Tibial artery (tissue), 4 donors: ENCODE measurements around the gene KANK2.
A peak's percentile ranks its signal among the peaks of the same experiment; 100 is the strongest.
"Not testable (repeated sequence)": the region's sequence is repeated elsewhere in the genome, so short reads cannot be mapped to it uniquely, and the experiment has no call there.

ENCODE experiments used
- DNase-seq, 2 donors: peaks; one replicate each; pipeline ENCODE4 v3.0.0-alpha.2; 2019
- H3K27ac ChIP-seq, 2 donors: fragments of 200-600 bp; sonication (generic) in 1 of 2; 1 replicate in 1 of 2; 2 replicates in 1 of 2; pipeline ENCODE4 v1.5.1; 2018 to 2019; ENCODE audit warnings: mild to moderate bottlenecking in 1 of 2
- H3K27me3 ChIP-seq, 2 donors: fragments of 200-600 bp; sonication (generic) in 1 of 2; one replicate each; pipeline versions ENCODE4 v1.5.1 to v1.6.0; 2016 to 2019
- H3K36me3 ChIP-seq, 3 donors: fragments of 200-600 bp; sonication (generic) in 2 of 3; one replicate each; pipeline ENCODE4 v1.5.1; 2016 to 2019; ENCODE audit warnings: mild to moderate bottlenecking in 2 of 3
- H3K4me1 ChIP-seq, 4 donors: fragments of 200-600 bp; sonication (generic) in 2 of 4; 1 replicate in 3 of 4; 2 replicates in 1 of 4; pipeline ENCODE4 v1.5.1; 2016 to 2019
- H3K4me3 ChIP-seq, 2 donors: fragments of 200-600 bp; sonication (generic) in 1 of 2; 1 replicate in 1 of 2; 2 replicates in 1 of 2; pipeline ENCODE4 v1.5.1; 2018 to 2019; ENCODE audit warnings: mild to moderate bottlenecking in 2 of 2
- H3K9me3 ChIP-seq, 3 donors: fragments of 200-600 bp; sonication (generic) in 1 of 3; one replicate each; pipeline ENCODE4 v1.5.1; 2016 to 2019
- intact Hi-C: fragments of 100-400 bp; cut with DNase I; formaldehyde crosslinking; loops from one replicate; pipeline ENCODE4 v1.15.0; 2023; ENCODE audit warnings: low total_unique reads
- TF ChIP-seq, protein P1 (sequence below), 2 experiments: fragments of 200-600 bp in 1 of 2; fragments of 450-650 bp in 1 of 2; IDR thresholded peaks; one replicate each; pipeline ENCODE4 v1.5.1; 2017 to 2019; ENCODE audit warnings: antibody characterized with exemption in 2 of 2, mild to moderate bottlenecking in 1 of 2, moderate library complexity in 1 of 2

Gene KANK2

DNA sequence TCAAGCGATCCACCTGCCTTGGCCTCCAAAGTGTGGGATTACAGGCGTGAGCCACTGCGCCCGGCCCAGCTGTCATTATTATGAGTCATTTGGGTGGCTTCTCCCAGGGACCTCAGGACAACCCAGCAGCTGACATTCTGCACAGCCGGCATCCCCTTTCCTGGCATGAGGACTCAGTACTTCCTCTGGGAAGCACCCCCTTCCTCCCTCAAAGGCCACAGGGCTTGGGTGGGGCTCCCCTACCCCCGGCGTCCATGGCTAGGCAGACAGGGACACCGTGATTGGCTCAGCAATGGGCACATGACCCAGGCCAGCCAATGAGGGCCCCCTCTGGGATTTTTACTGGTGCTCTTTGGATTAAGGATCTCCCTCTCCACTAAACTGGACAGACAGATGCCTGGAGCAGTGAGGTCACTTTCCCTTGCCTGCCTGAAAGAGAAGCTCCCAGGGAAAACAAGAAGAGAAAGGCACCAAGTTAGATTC is 6.0 kb downstream of the KANK2 start:
- H3K27me3 ChIP-seq: no peaks in the 10 kb centered on the region
- DNase-seq: peak; percentile 81 to 89
- TF ChIP-seq, protein P1, sequence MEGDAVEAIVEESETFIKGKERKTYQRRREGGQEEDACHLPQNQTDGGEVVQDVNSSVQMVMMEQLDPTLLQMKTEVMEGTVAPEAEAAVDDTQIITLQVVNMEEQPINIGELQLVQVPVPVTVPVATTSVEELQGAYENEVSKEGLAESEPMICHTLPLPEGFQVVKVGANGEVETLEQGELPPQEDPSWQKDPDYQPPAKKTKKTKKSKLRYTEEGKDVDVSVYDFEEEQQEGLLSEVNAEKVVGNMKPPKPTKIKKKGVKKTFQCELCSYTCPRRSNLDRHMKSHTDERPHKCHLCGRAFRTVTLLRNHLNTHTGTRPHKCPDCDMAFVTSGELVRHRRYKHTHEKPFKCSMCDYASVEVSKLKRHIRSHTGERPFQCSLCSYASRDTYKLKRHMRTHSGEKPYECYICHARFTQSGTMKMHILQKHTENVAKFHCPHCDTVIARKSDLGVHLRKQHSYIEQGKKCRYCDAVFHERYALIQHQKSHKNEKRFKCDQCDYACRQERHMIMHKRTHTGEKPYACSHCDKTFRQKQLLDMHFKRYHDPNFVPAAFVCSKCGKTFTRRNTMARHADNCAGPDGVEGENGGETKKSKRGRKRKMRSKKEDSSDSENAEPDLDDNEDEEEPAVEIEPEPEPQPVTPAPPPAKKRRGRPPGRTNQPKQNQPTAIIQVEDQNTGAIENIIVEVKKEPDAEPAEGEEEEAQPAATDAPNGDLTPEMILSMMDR (IDR thresholded peaks at IDR 0.05): no peak
- intact Hi-C loops: no loop called here
- H3K27ac ChIP-seq: peak overlapping the region; percentile 94 to 98
- peaks cover 49 to 78% (median 50%) of the 10 kb centered on the region in 3 donors for H3K36me3 ChIP-seq
- H3K4me1 ChIP-seq: peaks cover 0 to 100% (median 85%) of the 10 kb centered on the region in 4 donors
- no peaks in the 10 kb centered on the region for H3K9me3 ChIP-seq
- H3K4me3 ChIP-seq: peak overlapping the region; percentile 2 to 28

DNA sequence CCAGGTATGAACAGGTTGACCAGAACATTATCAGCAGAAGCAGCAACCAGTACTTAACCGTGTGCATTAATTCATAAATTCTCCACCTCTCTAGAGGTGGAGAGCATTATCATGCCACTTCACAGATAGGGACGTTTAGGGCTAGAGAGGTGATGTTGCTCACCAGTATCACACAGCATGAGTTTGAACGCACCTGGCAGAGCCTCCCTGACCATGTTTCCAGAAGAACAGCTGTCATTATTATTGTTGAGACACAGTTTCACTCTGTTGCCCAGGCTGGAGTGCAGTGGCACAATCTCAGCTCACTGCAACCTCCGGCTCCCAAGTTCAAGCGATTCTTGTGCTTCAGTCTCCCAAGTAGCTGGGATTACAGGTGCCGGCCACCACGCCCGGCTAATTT is 6.8 kb downstream of the KANK2 start:
- intact Hi-C loops: no loop called here

DNA sequence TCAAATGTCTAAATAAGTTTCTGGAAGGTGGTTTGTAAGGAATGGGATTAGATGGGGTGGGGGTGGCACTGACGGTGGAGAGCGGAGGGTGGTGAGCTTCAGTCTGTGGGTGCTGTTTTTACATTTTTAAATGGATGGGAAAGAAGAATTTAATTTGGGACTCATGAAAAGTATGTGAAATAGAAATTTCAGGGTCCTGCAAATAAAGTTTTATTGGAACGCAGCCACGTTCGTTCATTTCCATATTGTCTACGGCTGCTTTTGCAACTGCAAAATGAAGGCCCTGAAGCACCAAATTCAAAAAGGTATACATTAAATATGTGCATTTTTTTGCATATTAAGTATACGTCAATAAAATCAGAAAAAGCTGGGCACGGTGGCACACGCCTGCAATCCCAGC is 9.9 kb downstream of the KANK2 start:
- intact Hi-C loops: no loop called here
- H3K27me3 ChIP-seq: no peaks in the 10 kb centered on the region
- no peak for DNase-seq
- H3K27ac ChIP-seq: peak overlapping the region; percentile 94 to 98
- peaks cover 0 to 100% (median 78%) of the 10 kb centered on the region in 4 donors for H3K4me1 ChIP-seq
- TF ChIP-seq, protein P1 (IDR thresholded peaks at IDR 0.05): no peak
- no peak overlapping the region for H3K4me3 ChIP-seq
- H3K9me3 ChIP-seq: no peaks in the 10 kb centered on the region
- H3K36me3 ChIP-seq: peaks cover 44 to 82% (median 45%) of the 10 kb centered on the region in 3 donors

More for the DNA sequence above, 6.8 kb downstream of the KANK2 start:
- peaks cover 55 to 86% (median 57%) of the 10 kb centered on the region in 3 donors for H3K36me3 ChIP-seq
- peak overlapping the region; percentile 94 to 98 for H3K27ac ChIP-seq
- H3K9me3 ChIP-seq: no peaks in the 10 kb centered on the region
- H3K27me3 ChIP-seq: no peaks in the 10 kb centered on the region
- peak overlapping the region in 1 of 2 donors; percentile 28 for H3K4me3 ChIP-seq
- TF ChIP-seq, protein P1 (IDR thresholded peaks at IDR 0.05): no peak
- H3K4me1 ChIP-seq: peaks cover 0 to 100% (median 91%) of the 10 kb centered on the region in 4 donors
- no peak for DNase-seq

GRCh38 chr19:11182994-11183393 is 14.4 kb downstream of the KANK2 start:
- H3K4me1 ChIP-seq: peaks cover 4 to 98% (median 68%) of the 10 kb centered on the region in 4 donors
- TF ChIP-seq, protein P1 (IDR thresholded peaks at IDR 0.05): no peak
- H3K27ac ChIP-seq: peak overlapping the region; percentile 94 to 98
- no peaks in the 10 kb centered on the region for H3K9me3 ChIP-seq
- intact Hi-C loops: no loop called here
- no peak for DNase-seq
- H3K27me3 ChIP-seq: no peaks in the 10 kb centered on the region
- H3K4me3 ChIP-seq: no peak overlapping the region
- peaks cover 35 to 60% (median 36%) of the 10 kb centered on the region in 3 donors for H3K36me3 ChIP-seq

GRCh38 chr19:11181488-11181887 is 15.9 kb downstream of the KANK2 start:
- intact Hi-C loops: no loop called here
- Histone ChIP-seq H3K4me1 (peaks cover 4 to 83% (median 56%) of the 10 kb centered on the region in 4 donors), H3K27ac (peak overlapping the region; percentile 94 to 98), H3K36me3 (peaks cover 42 to 62% (median 47%) of the 10 kb centered on the region in 3 donors), H3K4me3 (no peak overlapping the region), H3K9me3 (no peaks in the 10 kb centered on the region), H3K27me3 (no peaks in the 10 kb centered on the region)
- no peak for DNase-seq
- TF ChIP-seq, protein P1 (IDR thresholded peaks at IDR 0.05): no peak

GRCh38 chr19:11180975-11181374 is 16.4 kb downstream of the KANK2 start:
- peak overlapping the region; percentile 94 to 98 for H3K27ac ChIP-seq
- H3K9me3 ChIP-seq, H3K27me3 ChIP-seq, intact Hi-C loops, DNase-seq, H3K4me3 ChIP-seq: not testable (repeated sequence)
- peaks cover 42 to 62% (median 47%) of the 10 kb centered on the region in 3 donors for H3K36me3 ChIP-seq
- peaks cover 4 to 78% (median 52%) of the 10 kb centered on the region in 4 donors for H3K4me1 ChIP-seq
